Amniotic epithelial cell (primary cell): ENCODE measurements around the gene PCNX4.
"Not testable (repeated sequence)": the region's sequence is repeated elsewhere in the genome, so short reads cannot be mapped to it uniquely, and the experiment has no call there.

Source experiments
- DNase-seq: peaks from one replicate; pipeline ENCODE4 v3.0.0-alpha.2; 2010; ENCODE audit warnings: low read depth

PCNX4 gene

GRCh38 chr14:60091550-60092525 lies at the start of gene PCNX4:
PCNX4 (plus strand) TSS chr14:60091923; CDS start chr14:60107639, 15,716 bp downstream.
- peak; percentile 98 for DNase-seq

- not testable (repeated sequence) for DNase-seq
These were observed 43.7 kb upstream of the PCNX4 start for GRCh38 chr14:60047976-60048375.

GRCh38 chr14:60051721-60052221 lies 40.0 kb upstream of the PCNX4 start:
- DNase-seq = no peak

DNA sequence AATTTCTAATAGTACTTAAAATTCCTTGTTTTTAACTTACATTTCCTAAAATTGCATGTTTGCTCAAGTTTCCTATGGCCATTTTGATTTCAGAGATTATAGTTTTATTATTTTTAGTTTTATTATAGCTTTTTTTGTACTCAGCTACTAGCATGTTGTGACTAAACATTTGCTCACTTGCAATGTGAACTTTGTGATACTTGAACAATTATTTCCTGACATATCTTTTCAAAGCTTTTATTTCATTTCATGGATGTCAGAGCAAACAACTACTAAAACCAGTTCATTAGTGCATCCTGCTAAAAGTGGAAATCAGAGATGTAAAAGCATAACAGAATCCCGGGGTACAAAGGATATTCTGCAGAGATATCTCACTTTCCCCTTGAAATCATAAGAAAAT lies 33.6 kb upstream of the PCNX4 start:
- no peak for DNase-seq

- peak; percentile 2 for DNase-seq
These were observed 30.4 kb upstream of the PCNX4 start for GRCh38 chr14:60061371-60061770.

DNA sequence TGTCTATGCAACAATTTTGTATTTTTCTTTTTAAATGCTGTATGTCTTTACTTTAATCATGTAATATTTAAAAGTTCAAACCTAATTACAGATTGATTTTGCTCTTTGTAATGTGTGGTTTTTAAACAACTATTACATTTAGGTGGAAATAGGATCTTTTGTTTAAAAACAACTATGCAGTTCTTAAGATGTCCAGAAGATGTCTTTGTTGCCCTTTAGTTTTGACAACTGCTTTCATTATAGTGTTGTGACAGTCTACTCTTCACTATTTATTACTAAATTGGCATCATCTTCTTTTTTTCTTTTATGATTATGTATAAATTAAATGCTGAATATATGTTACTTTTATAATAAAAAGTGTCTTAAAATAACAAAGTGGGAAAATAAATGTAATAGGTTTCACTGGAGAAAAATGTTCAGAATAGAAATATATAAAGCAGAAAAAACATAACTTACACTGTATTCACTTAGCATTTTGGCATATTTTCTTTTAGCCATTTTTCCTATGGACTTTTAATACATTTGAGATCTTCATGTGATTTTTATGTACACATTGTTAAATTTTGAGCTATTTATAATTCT lies 27.1 kb upstream of the PCNX4 start:
- DNase-seq = peak; percentile 52

DNA sequence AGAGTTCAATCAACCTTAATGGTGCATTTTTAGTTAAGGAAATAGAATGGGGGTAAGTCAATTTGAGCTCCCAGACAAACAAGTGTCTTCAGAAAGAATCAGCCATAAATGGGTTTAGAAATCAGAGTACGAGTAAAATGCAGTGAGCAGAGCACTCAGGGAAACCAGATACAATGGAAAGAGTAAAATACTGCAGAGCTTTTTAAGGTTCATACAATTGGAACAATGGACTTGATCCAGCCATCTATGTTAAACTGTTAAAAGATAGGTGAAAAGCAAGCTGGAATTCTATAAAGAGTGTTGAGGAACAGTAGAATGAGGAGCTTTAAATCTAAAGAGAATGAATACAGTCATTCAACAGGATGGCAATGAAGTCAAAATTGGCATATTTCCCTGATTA lies 23.8 kb upstream of the PCNX4 start:
- DNase-seq = no peak

DNA sequence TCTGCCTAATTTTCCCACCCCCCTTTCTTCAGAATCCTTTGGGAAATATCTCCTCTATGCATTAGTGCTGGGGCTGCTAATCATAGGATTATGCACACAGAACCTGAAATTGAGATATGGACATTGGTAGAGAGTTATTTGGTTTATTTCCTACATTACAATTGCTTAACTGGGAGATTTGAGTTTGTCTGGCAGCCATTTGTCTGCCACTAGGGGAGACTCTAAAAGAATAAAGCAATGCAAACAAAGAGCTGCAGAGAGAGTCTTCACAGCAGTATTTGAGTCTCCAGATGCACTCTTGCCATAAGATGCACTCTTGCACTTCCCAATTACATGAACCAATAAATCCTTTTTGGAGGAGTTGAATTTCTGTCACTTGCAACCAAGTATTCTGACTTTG lies 12.0 kb upstream of the PCNX4 start:
- no peak for DNase-seq

DNA sequence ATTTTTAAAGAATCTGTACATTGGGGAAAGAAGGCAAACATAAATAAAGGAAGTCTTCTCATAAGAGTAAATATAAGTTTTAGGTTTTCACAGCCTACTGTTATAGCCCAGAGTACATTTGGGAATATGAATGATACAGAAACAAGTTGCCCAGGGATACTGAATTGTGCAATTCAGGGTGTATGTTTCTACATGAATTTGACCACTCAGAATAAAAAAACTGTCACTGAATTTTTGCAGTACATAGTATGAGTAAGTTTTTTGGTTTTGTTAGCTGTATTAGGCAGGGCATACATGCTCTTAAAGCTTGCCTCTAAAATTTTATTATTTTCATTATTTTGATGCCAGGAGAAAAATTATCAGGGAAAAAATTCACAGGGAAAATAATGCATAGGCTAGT lies 6.6 kb upstream of the PCNX4 start:
- peak; percentile 57 for DNase-seq

DNA sequence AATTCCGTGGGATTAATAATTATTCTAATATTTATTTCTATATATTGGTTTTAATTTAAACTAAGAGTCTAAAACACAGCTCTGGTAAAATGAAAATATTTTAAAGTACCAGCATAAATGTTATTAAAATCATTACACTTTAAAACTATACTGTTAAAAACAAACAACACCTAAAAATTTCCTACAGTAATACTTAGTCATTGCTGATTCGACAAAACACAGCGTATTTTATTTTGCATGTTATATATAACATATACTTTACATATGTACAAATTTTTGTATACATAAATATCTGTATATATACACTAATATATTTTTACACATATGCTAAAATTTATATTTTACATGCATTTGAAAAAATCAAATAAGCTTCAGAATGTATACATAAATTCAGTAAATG lies 6.0 kb upstream of the PCNX4 start:
- no peak for DNase-seq

DNA sequence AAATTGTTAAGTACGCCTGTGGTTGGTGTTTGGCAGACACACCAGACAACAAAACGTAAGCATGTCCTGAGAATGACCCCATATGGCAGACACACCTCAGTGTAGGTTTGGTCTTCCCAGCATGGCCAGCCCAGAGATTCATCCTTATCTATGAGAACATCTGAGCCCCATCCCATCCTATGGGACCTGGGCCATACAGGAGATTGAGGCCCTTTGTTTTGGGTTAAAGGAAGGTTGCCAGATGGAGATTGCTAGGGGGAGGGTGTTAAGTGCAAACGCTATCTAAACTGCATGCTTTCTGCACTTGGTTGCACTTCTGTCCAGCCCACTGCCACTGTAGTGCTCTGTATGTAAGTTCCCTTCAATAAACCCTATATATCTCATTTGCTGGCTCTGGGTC lies 4.1 kb upstream of the PCNX4 start:
- DNase-seq = no peak

GRCh38 chr14:60089221-60089620 lies 2.5 kb upstream of the PCNX4 start:
- peak; percentile 15 for DNase-seq

DNA sequence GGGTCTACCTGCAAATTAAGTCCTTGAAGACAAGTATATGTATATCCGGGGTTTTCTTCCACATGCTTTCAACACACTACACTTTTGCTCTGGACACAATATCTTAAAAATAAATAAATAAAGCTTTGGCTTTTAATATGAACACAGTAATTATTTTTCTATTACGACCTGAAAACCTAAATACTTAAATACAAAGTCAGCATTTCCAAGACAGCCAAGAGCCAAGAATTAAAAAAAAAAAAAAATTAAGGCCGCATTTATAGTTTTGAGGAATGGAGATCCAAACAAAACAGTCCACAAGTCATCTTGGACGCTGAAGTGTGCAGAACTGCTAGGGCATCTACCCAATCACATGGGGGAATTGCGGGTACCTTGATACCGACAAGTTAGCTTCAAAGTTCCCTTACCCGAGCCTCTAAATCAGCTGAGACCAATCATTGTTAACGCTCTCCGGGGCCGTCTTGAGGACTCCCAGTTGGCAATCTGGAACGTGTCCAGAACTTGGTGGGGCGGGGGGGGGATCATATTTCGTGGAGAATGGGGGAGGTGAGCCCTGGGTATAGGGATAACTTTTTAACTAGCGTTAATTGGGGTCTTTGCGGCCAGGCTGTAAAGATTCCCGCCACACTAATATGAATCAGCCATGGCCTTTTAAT lies 731 bp upstream of the PCNX4 start:
- DNase-seq = peak; percentile 56

DNA sequence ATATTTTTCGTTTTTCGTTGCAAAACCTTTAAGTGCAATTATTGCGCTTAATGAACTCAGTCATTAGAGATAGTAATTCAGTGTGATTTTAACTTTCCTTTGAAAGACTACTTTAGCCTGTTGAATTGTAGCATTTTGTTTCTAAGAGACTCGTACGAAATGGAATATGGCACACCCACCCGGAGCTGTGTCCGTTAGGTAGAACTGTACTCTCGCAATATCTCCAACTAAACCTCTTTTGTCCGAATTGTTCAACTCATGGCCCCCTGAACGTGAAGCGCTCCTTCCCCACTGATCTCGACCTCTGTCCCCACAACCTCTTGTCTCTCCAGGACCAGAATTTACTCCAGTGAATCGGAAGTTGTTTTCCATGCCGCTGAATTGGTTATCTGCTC lies 800 bp downstream of the PCNX4 start:
- DNase-seq = peak; percentile 39

- no peak for DNase-seq
These were observed 1.4 kb downstream of the PCNX4 start for GRCh38 chr14:60093080-60093479.

DNA sequence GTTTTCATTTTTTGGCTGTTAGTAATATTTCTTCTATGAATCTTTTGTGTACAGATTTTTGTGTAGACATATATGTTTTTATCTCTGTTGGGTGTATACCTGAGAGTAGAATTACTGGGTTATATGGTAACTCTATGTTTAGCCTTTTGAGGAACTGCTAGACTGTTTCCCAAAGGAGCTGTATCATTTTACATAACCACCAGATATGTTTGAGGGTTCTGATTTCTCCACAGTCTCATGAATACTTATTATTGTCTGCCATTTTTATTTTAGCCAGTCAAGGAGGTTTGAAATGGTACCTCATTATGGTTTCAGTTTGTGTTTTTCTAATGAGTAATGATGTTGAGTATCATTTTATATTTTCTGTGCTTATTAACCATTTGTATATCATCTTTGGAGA lies 1.9 kb downstream of the PCNX4 start:
- peak; percentile 25 for DNase-seq

- DNase-seq = peak; percentile 75
These were observed 2.7 kb downstream of the PCNX4 start for GRCh38 chr14:60094306-60094897.

GRCh38 chr14:60095231-60095630 lies 3.5 kb downstream of the PCNX4 start:
- no peak for DNase-seq

DNA sequence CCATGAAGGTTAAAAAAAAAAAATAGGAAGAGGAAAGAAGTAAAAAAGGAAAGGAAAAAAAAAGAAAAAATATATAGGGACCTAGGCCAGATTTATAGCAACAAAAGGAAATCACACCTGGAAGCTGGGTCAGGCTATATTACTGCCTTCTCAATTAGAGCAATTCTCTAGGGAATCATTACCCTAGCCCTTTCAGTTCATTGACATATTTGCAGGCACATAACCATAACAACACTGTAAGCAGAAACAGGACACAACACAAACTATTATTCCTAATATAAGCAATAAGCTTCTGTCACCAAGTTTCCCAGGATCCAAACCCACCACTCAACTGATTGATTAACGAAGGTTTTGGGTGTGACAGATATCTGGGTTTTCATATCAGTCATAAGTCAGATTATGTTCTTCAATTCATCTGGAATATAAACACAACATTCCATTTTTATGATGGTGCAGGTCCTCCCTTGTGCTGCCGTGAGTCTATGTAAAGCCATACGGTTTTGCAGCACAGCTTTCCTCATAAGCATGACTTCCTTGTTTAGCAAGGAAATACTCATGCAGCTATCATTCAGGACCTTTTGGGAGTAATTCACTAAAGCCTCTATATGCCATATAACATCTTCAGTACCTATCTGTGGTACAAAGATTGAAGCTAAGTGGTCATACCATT lies 4.2 kb downstream of the PCNX4 start:
- peak; percentile 92 for DNase-seq

GRCh38 chr14:60097974-60098373 lies 6.3 kb downstream of the PCNX4 start:
- DNase-seq = peak; percentile 70

DNA sequence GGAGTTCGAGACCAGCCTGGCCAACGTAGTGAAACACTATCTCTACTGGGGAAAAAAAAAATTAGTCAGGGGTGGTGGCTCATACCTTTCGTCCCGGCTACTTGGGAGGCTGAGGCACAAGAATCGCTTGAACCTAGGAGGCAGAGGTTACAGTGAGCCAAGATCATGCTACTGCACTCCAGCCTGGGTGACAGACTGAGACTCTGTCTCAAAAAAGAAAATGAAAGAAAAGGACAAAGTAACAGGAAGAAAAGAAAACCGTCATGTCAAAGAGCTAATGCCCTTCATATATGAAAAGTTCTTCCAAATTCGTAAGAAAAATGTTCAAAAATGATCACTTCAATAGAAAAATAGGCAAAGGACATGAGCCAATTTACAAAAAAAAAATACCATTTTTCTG lies 8.1 kb downstream of the PCNX4 start:
- DNase-seq = not testable (repeated sequence)

DNA sequence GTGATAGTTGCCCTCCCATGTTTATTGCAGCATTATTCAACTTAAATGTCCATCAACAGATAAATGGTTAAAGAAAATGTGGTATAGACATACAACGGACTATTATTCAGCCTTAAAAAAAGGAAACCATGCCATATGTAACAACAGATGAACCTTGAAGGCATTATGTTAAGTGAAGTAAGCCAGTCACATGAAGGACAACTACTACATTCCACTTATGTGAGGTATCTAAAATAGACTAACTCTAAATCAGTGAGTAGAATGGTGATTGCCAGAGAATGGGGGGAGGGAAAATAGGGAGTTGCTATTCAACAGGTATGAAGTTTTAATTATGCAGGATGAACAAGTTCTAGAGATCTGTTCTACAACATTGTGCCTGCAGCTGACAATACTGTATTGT lies 10.1 kb downstream of the PCNX4 start:
- peak; percentile 48 for DNase-seq
